Upper lobe of right lung (tissue), 1 donor: ENCODE data around the gene CCDC91. TPM values are rescaled to one million over a fixed set of nuclear protein-coding genes. Genes with fewer than 3 reads are reported as not detected.

Source experiments
- ATAC-seq: fragments of 200-7000 bp; cut with Tn5 transposase; one replicate; pipeline ENCODE4 v1.9.1; 2020; ENCODE audit warnings: mild to moderate bottlenecking, moderate library complexity
- DNase-seq: peaks from one replicate; pipeline ENCODE4 v3.0.0-alpha.2; 2020
- H3K27ac ChIP-seq: fragments of 200-600 bp; one replicate; pipeline ENCODE4 v1.8.0; 2022
- H3K27me3 ChIP-seq: fragments of 200-600 bp; one replicate; pipeline ENCODE4 v1.8.0; 2022; ENCODE audit warnings: mild to moderate bottlenecking
- H3K36me3 ChIP-seq: fragments of 200-600 bp; one replicate; pipeline ENCODE4 v1.8.0; 2022
- H3K4me1 ChIP-seq: fragments of 200-600 bp; one replicate; pipeline ENCODE4 v1.8.0; 2022
- H3K4me3 ChIP-seq: fragments of 200-600 bp; one replicate; pipeline ENCODE4 v1.8.0; 2022; ENCODE audit warnings: mild to moderate bottlenecking
- H3K9me3 ChIP-seq: fragments of 200-600 bp; one replicate; pipeline ENCODE4 v1.8.0; 2022
- CTCF ChIP-seq: fragments of 200-600 bp; IDR thresholded peaks from one replicate; pipeline ENCODE4 v1.8.0; 2022; ENCODE audit warnings: antibody characterized with exemption
- intact Hi-C: fragments of 100-400 bp; cut with DNase I; formaldehyde crosslinking; loops from one replicate; pipeline ENCODE4 v1.11.0; 2022
- total RNA-seq: library from RNA; stranded (reverse); fragmentation: NEBNext Ultra II Directional; extraction: Animal tissue kit (Norgen Biotek cat#: 25700); gene quantifications from one replicate; pipeline ENCODE4 v1.2.1, GENCODE V29; 2021
- donor health status: DM: no; HTN: yes; CAD: no; lungs with severe emphysema.

Gene CCDC91
- total RNA-seq, 1 donor from 2014 or later, result 33.4 TPM

GRCh38 chr12:28578833-28579252 is 388.6 kb downstream of the CCDC91 start:
- Histone ChIP-seq H3K27ac (no peak overlapping the region), H3K4me3 (no peak overlapping the region), H3K4me1 (no peaks in the 10 kb centered on the region), H3K36me3 (no peaks in the 10 kb centered on the region), H3K9me3 (no peaks in the 10 kb centered on the region), H3K27me3 (no peaks in the 10 kb centered on the region)
- no peak for TF ChIP-seq CTCF
- intact Hi-C loops, result no loop called here
- DNase-seq (no peak), ATAC-seq (no peak)

GRCh38 chr12:28582672-28583376 is 392.6 kb downstream of the CCDC91 start:
- no peak for DNase-seq
- Histone ChIP-seq H3K4me3 (no peak overlapping the region), H3K27me3 (no peaks in the 10 kb centered on the region), H3K27ac (no peak overlapping the region), H3K4me1 (no peaks in the 10 kb centered on the region), H3K36me3 (no peaks in the 10 kb centered on the region), H3K9me3 (no peaks in the 10 kb centered on the region)
- ATAC-seq, result no peak
- intact Hi-C loops, result no loop called here
- no peak for TF ChIP-seq CTCF

GRCh38 chr12:28583701-28584261 is 393.5 kb downstream of the CCDC91 start:
- H3K27ac ChIP-seq, result no peak overlapping the region
- H3K27me3 ChIP-seq, result no peaks in the 10 kb centered on the region
- H3K4me3 ChIP-seq, result no peak overlapping the region
- ATAC-seq (no peak), DNase-seq (no peak)
- intact Hi-C loops, result no loop called here
- no peaks in the 10 kb centered on the region for H3K4me1 ChIP-seq
- TF ChIP-seq CTCF, result no peak
- no peaks in the 10 kb centered on the region for H3K9me3 ChIP-seq
- H3K36me3 ChIP-seq, result no peaks in the 10 kb centered on the region

- ATAC-seq (no peak), DNase-seq (no peak)
- Histone ChIP-seq H3K27ac (no peak overlapping the region), H3K4me1 (no peaks in the 10 kb centered on the region), H3K4me3 (no peak overlapping the region), H3K27me3 (no peaks in the 10 kb centered on the region), H3K9me3 (no peaks in the 10 kb centered on the region), H3K36me3 (no peaks in the 10 kb centered on the region)
- no peak for TF ChIP-seq CTCF
- intact Hi-C loops, result no loop called here
Measured at GRCh38 chr12:28585146-28585545, 394.9 kb downstream of the CCDC91 start.

GRCh38 chr12:28586481-28586880 is 396.2 kb downstream of the CCDC91 start:
- no peaks in the 10 kb centered on the region for H3K36me3 ChIP-seq
- ATAC-seq, result no peak
- H3K9me3 ChIP-seq, result no peaks in the 10 kb centered on the region
- intact Hi-C loops, result no loop called here
- no peak for TF ChIP-seq CTCF
- no peak overlapping the region for H3K27ac ChIP-seq
- no peaks in the 10 kb centered on the region for H3K27me3 ChIP-seq
- no peak for DNase-seq
- H3K4me3 ChIP-seq, result no peak overlapping the region
- no peaks in the 10 kb centered on the region for H3K4me1 ChIP-seq
